GM18505 (cell line): ENCODE results near the gene UFM1.
"Not testable (repeated sequence)": the region's sequence is repeated elsewhere in the genome, so short reads cannot be mapped to it uniquely, and the experiment has no call there.

Experiments used
- ATAC-seq: cut with Tn5 transposase; IDR thresholded peaks from one replicate; pipeline ENCODE4 v1.9.1; 2021; ENCODE audit not compliant: unreplicated experiment
- POLR2A ChIP-seq: IDR thresholded peaks from 4 replicates; pipeline ENCODE4 v1.6.1; 2011; ENCODE audit warnings: borderline replicate concordance; ENCODE audit not compliant: insufficient read depth, insufficient read length; ENCODE audit errors: extremely low read depth

Gene UFM1

GRCh38 chr13:38349390-38350113 is at the start of gene UFM1:
UFM1 (plus strand) TSS chr13:38349851; CDS start chr13:38349920, 69 bp downstream.
- TF ChIP-seq POLR2A = peak; percentile 85
- peak; percentile 97 for ATAC-seq

- ATAC-seq = no peak
Observed at GRCh38 chr13:38301236-38301635, 48.4 kb upstream of the UFM1 start.

GRCh38 chr13:38303816-38304320 is 45.8 kb upstream of the UFM1 start:
- no peak for TF ChIP-seq POLR2A
- ATAC-seq = no peak

More at GRCh38 chr13:38301236-38301635, 48.4 kb upstream of the UFM1 start:
- TF ChIP-seq POLR2A = no peak

GRCh38 chr13:38308736-38309135 is 40.9 kb upstream of the UFM1 start:
- ATAC-seq = no peak
- TF ChIP-seq POLR2A = no peak

- TF ChIP-seq POLR2A = no peak
- ATAC-seq = no peak
Observed at GRCh38 chr13:38309397-38309796, 40.3 kb upstream of the UFM1 start.

- ATAC-seq = not testable (repeated sequence)
Observed at GRCh38 chr13:38311175-38311574, 38.5 kb upstream of the UFM1 start.

GRCh38 chr13:38316129-38316528 is 33.5 kb upstream of the UFM1 start:
- TF ChIP-seq POLR2A = no peak
- no peak for ATAC-seq

- no peak for ATAC-seq
- no peak for TF ChIP-seq POLR2A
Observed at GRCh38 chr13:38321654-38322053, 28.0 kb upstream of the UFM1 start.

- no peak for TF ChIP-seq POLR2A
- ATAC-seq = no peak
Observed at GRCh38 chr13:38325426-38325825, 24.2 kb upstream of the UFM1 start.

GRCh38 chr13:38328699-38329098 is 21.0 kb upstream of the UFM1 start:
- ATAC-seq = no peak
- TF ChIP-seq POLR2A = no peak

GRCh38 chr13:38334845-38335244 is 14.8 kb upstream of the UFM1 start:
- no peak for ATAC-seq
- TF ChIP-seq POLR2A = no peak

- ATAC-seq = no peak
- no peak for TF ChIP-seq POLR2A
Observed at GRCh38 chr13:38338089-38338488, 11.6 kb upstream of the UFM1 start.

- no peak for ATAC-seq
- TF ChIP-seq POLR2A = no peak
Observed at GRCh38 chr13:38340624-38341023, 9.0 kb upstream of the UFM1 start.

GRCh38 chr13:38341149-38341692 is 8.4 kb upstream of the UFM1 start:
- ATAC-seq = no peak
- no peak for TF ChIP-seq POLR2A
